Endodermal cell (in vitro differentiated cells): ENCODE results near the gene OR1S1. TPM values are rescaled to one million over a fixed set of nuclear protein-coding genes. Genes with fewer than 3 reads are reported as not detected.

ENCODE experiments used
- DNase-seq: peaks from one replicate; pipeline ENCODE4 v3.0.0-alpha.2; 2017
- H3K27ac ChIP-seq: 2 replicates; pipeline ENCODE4 v1.5.1; 2013; ENCODE audit warnings: mild to moderate bottlenecking, low read depth, low read length, moderate library complexity
- H3K27me3 ChIP-seq: 2 replicates; pipeline ENCODE4 v1.6.1; 2013; ENCODE audit warnings: mild to moderate bottlenecking, low read length, moderate library complexity; ENCODE audit not compliant: insufficient read depth, control insufficient read depth, poor library complexity, severe bottlenecking
- H3K36me3 ChIP-seq: 2 replicates; pipeline ENCODE4 v1.7.0; 2013; ENCODE audit warnings: mild to moderate bottlenecking, low read length, moderate library complexity; ENCODE audit not compliant: control insufficient read depth, insufficient read depth
- H3K4me1 ChIP-seq: one replicate; pipeline ENCODE4 v1.7.0; 2013; ENCODE audit warnings: low read length; ENCODE audit not compliant: control insufficient read depth, insufficient read depth
- H3K4me3 ChIP-seq: 2 replicates; pipeline ENCODE4 v1.5.1; 2013; ENCODE audit warnings: mild to moderate bottlenecking, low read length, moderate library complexity
- H3K9ac ChIP-seq: 2 replicates; pipeline ENCODE4 v1.6.1; 2013; ENCODE audit warnings: mild to moderate bottlenecking, low read length, moderate library complexity; ENCODE audit not compliant: poor library complexity, severe bottlenecking; ENCODE audit errors: extremely low read depth
- H3K9me3 ChIP-seq: 2 replicates; pipeline ENCODE4 v1.6.1; 2013; ENCODE audit warnings: mild to moderate bottlenecking, low read length, moderate library complexity; ENCODE audit not compliant: control insufficient read depth
- H3K27ac Mint-ChIP-seq: 2 replicates; pipeline ENCODE4 v1.8.0; 2020; ENCODE audit warnings: mixed read lengths
- H3K27me3 Mint-ChIP-seq: 2 replicates; pipeline ENCODE4 v1.8.0; 2021; ENCODE audit warnings: mild to moderate bottlenecking, mixed read lengths; ENCODE audit not compliant: insufficient read depth
- H3K36me3 Mint-ChIP-seq: 2 replicates; pipeline ENCODE4 v1.8.0; 2020; ENCODE audit warnings: low read depth, mixed read lengths
- H3K4me1 Mint-ChIP-seq: 2 replicates; pipeline ENCODE4 v1.8.0; 2020; ENCODE audit warnings: mixed read lengths
- H3K4me3 Mint-ChIP-seq: 2 replicates; pipeline ENCODE4 v1.8.0; 2020; ENCODE audit warnings: mild to moderate bottlenecking, moderate library complexity, mixed read lengths
- H3K9me3 Mint-ChIP-seq: 2 replicates; pipeline ENCODE4 v1.8.0; 2020; ENCODE audit warnings: mild to moderate bottlenecking, mixed read lengths
- CTCF ChIP-seq: fragments of 200-600 bp; sonication (generic); conservative IDR thresholded peaks from 2 replicates; pipeline ENCODE4 v1.5.0; 2021; ENCODE audit warnings: antibody characterized with exemption, mild to moderate bottlenecking
- WGBS, 2 experiments: methylation state at CpG; one replicate each; pipeline versions ENCODE4 v1.1.5 to v1.1.7; 2013; ENCODE audit warnings: missing lambda C conversion rate in 2 of 2, mixed read lengths in 1 of 2; ENCODE audit not compliant: insufficient coverage in 1 of 2, insufficient read length in 1 of 2; 5-methylcytosine and 5-hydroxymethylcytosine counted together
- total RNA-seq, 2 donors: library from RNA; stranded (reverse); fragmentation: NEBNext Ultra II Directional in 1 of 2; extraction: Animal tissue kit (Norgen Biotek cat#: 25700) in 1 of 2; gene quantifications; 2 replicates in 1 of 2; 3 replicates in 1 of 2; pipeline ENCODE4 v1.2.1, GENCODE V29; 2021

OR1S1 gene
- total RNA-seq, 2 donors from 2014 or later: not detected

- no peaks in the 10 kb centered on the region for H3K36me3 Mint-ChIP-seq
- H3K9me3 Mint-ChIP-seq: no peaks in the 10 kb centered on the region
- 76 to 85% methylated on average over 2 to 6 of the region's 7 CpGs for WGBS, 2 experiments
These were observed 10.2 kb downstream of the OR1S1 start for GRCh38 chr11:58222721-58223120.

GRCh38 chr11:58227956-58228615 lies 15.6 kb downstream of the OR1S1 start:
- no peak for DNase-seq
- H3K27ac ChIP-seq: no peak overlapping the region
- H3K9me3 ChIP-seq: no peaks in the 10 kb centered on the region
- no peak overlapping the region for H3K9ac ChIP-seq
- no peak overlapping the region for H3K4me3 ChIP-seq
- no peaks in the 10 kb centered on the region for H3K36me3 Mint-ChIP-seq
- H3K27me3 Mint-ChIP-seq: no peaks in the 10 kb centered on the region
- 92 to 96% methylated on average over 22 to 32 of the region's 32 CpGs for WGBS, 2 experiments
- H3K9me3 Mint-ChIP-seq: no peaks in the 10 kb centered on the region
- H3K4me3 Mint-ChIP-seq: no peak overlapping the region
- H3K4me1 ChIP-seq: no peaks in the 10 kb centered on the region
- H3K27me3 ChIP-seq: no peaks in the 10 kb centered on the region
- H3K27ac Mint-ChIP-seq: no peak overlapping the region
- no peak for TF ChIP-seq CTCF
- no peaks in the 10 kb centered on the region for H3K4me1 Mint-ChIP-seq
- H3K36me3 ChIP-seq: no peaks in the 10 kb centered on the region

More at GRCh38 chr11:58222721-58223120, 10.2 kb downstream of the OR1S1 start:
- DNase-seq: no peak
- Histone ChIP-seq H3K36me3 (no peaks in the 10 kb centered on the region), H3K9ac (no peak overlapping the region), H3K27me3 (no peaks in the 10 kb centered on the region), H3K9me3 (no peaks in the 10 kb centered on the region), H3K4me3 (no peak overlapping the region), H3K4me1 (no peaks in the 10 kb centered on the region), H3K27ac (no peak overlapping the region)
- Mint-ChIP-seq H3K4me3 (no peak overlapping the region), H3K27ac (no peak overlapping the region), H3K4me1 (no peaks in the 10 kb centered on the region), H3K27me3 (no peaks in the 10 kb centered on the region)
- no peak for TF ChIP-seq CTCF

GRCh38 chr11:58243954-58244353 lies 31.4 kb downstream of the OR1S1 start:
- H3K4me3 Mint-ChIP-seq: no peak overlapping the region
- Histone ChIP-seq H3K27ac (no peak overlapping the region), H3K27me3 (no peaks in the 10 kb centered on the region), H3K36me3 (no peaks in the 10 kb centered on the region), H3K9me3 (peaks cover 28% of the 10 kb centered on the region), H3K4me3 (no peak overlapping the region), H3K9ac (no peak overlapping the region), H3K4me1 (no peaks in the 10 kb centered on the region)
- no peaks in the 10 kb centered on the region for H3K4me1 Mint-ChIP-seq
- TF ChIP-seq CTCF: no peak
- H3K9me3 Mint-ChIP-seq: peaks cover 22% of the 10 kb centered on the region
- 100% methylated on average over 1 of the region's 2 CpGs; no CpG with 5 or more reads in 1 of the 2 experiments for WGBS, 2 experiments
- no peak overlapping the region for H3K27ac Mint-ChIP-seq
- no peaks in the 10 kb centered on the region for H3K36me3 Mint-ChIP-seq
- H3K27me3 Mint-ChIP-seq: no peaks in the 10 kb centered on the region
- DNase-seq: no peak
